MM.1S (cell line): Measurements from ENCODE around the gene SERP1.

Source experiments
- EZH2phosphoT487 ChIP-seq: fragments of 300-600 bp; sonication (generic); IDR thresholded peaks from 2 replicates; pipeline ENCODE4 v1.6.1; 2018; ENCODE audit warnings: antibody characterized with exemption, low read length
- TF ChIP-seq, protein P1 (sequence below): fragments of 300-600 bp; sonication (generic); IDR thresholded peaks from 2 replicates; pipeline ENCODE4 v1.5.1; 2016; ENCODE audit warnings: antibody characterized with exemption, low read length, mixed read lengths

DNA sequence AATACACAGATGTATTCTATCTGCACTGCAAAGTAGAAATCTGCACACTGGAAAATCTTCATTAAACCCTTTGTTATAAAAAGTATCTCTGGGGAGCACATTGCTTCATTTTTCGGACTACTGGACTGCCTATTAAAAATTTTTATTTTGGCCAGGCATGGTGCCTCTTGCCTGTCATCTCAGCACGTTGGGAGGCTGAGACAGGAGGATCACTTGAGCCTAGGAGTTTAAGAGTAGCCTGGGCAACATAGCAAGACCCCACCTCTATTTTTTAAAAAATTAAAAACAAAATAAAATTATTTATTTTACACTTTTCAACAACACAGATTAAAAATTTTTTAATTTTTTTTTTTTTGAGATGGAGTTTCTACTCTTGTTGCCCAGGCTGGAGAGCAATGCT is 6.0 kb downstream of the SERP1 start:
- TF ChIP-seq, protein P1, sequence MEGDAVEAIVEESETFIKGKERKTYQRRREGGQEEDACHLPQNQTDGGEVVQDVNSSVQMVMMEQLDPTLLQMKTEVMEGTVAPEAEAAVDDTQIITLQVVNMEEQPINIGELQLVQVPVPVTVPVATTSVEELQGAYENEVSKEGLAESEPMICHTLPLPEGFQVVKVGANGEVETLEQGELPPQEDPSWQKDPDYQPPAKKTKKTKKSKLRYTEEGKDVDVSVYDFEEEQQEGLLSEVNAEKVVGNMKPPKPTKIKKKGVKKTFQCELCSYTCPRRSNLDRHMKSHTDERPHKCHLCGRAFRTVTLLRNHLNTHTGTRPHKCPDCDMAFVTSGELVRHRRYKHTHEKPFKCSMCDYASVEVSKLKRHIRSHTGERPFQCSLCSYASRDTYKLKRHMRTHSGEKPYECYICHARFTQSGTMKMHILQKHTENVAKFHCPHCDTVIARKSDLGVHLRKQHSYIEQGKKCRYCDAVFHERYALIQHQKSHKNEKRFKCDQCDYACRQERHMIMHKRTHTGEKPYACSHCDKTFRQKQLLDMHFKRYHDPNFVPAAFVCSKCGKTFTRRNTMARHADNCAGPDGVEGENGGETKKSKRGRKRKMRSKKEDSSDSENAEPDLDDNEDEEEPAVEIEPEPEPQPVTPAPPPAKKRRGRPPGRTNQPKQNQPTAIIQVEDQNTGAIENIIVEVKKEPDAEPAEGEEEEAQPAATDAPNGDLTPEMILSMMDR: no peak
- TF ChIP-seq EZH2phosphoT487: no peak
